HG03520 (cell line): ENCODE results near the gene NEK6.

Experiments
- ATAC-seq: cut with Tn5 transposase; IDR thresholded peaks from one replicate; pipeline ENCODE4 v1.9.1; 2021; ENCODE audit warnings: mild to moderate bottlenecking, moderate library complexity; ENCODE audit not compliant: unreplicated experiment

NEK6 gene

GRCh38 chr9:124260769-124261603, 3.2 kb downstream of the NEK6 start:
- no peak for ATAC-seq

- no peak for ATAC-seq
Measured at GRCh38 chr9:124261736-124262648, 4.2 kb downstream of the NEK6 start.

- no peak for ATAC-seq
Measured at GRCh38 chr9:124262649-124262972, 4.9 kb downstream of the NEK6 start.

GRCh38 chr9:124263213-124263612, 5.5 kb downstream of the NEK6 start:
- no peak for ATAC-seq

GRCh38 chr9:124263800-124264426, 6.2 kb downstream of the NEK6 start:
- no peak for ATAC-seq

- ATAC-seq = no peak
Measured at GRCh38 chr9:124264823-124265233, 7.1 kb downstream of the NEK6 start.

GRCh38 chr9:124265551-124265950, 7.8 kb downstream of the NEK6 start:
- no peak for ATAC-seq

GRCh38 chr9:124266139-124266825, 8.5 kb downstream of the NEK6 start:
- ATAC-seq = no peak

GRCh38 chr9:124266826-124267201, 9.1 kb downstream of the NEK6 start:
- no peak for ATAC-seq

GRCh38 chr9:124267271-124267807, 9.6 kb downstream of the NEK6 start:
- no peak for ATAC-seq

- no peak for ATAC-seq
Measured at GRCh38 chr9:124268248-124268647, 10.5 kb downstream of the NEK6 start.

GRCh38 chr9:124268661-124269060, 10.9 kb downstream of the NEK6 start:
- ATAC-seq = no peak

- ATAC-seq = no peak
Measured at GRCh38 chr9:124269556-124269955, 11.8 kb downstream of the NEK6 start.

GRCh38 chr9:124270504-124271335, 13.0 kb downstream of the NEK6 start:
- ATAC-seq = no peak

GRCh38 chr9:124271660-124272059, 13.9 kb downstream of the NEK6 start:
- ATAC-seq = no peak

GRCh38 chr9:124272118-124272517, 14.4 kb downstream of the NEK6 start:
- ATAC-seq = no peak

GRCh38 chr9:124272979-124273378, 15.2 kb downstream of the NEK6 start:
- no peak for ATAC-seq

GRCh38 chr9:124273427-124274160, 15.8 kb downstream of the NEK6 start:
- ATAC-seq = no peak

- no peak for ATAC-seq
Measured at GRCh38 chr9:124274226-124274625, 16.5 kb downstream of the NEK6 start.
